A673 (cell line): ENCODE data around the gene MINDY4. TPM values are rescaled to one million over a fixed set of nuclear protein-coding genes. Genes with fewer than 3 reads are reported as not detected.
"Not testable (repeated sequence)": the region's sequence is repeated elsewhere in the genome, so short reads cannot be mapped to it uniquely, and the experiment has no call there.

Experiments
- BruUV-seq: library from RNA; stranded (reverse); fragments of 400-500 nt; replicated peaks from 2 replicates; lab custom pipeline; 2021; lab: Mats Ljungman, UMichigan
- CTCF ChIA-PET: fragments of 300-600 bp; sonication (Branson Sonifier 250); formaldehyde crosslinking; loops from one replicate; lab custom pipeline; 2022; ENCODE audit warnings: antibody characterized with exemption; lab: Charles Lee
- POLR2A ChIA-PET: fragments of 300-600 bp; sonication (Branson Sonifier 250); formaldehyde crosslinking; loops from one replicate; lab custom pipeline; 2022; ENCODE audit warnings: antibody characterized with exemption; ENCODE audit not compliant: low non-redundant PET; lab: Charles Lee
- DNase-seq: peaks from one replicate; pipeline ENCODE4 v3.0.0-alpha.2; 2015; ENCODE audit warnings: low spot score
- H3K27ac ChIP-seq: fragments of 200-600 bp; sonication (generic); 2 replicates; pipeline ENCODE4 v1.5.1; 2016; ENCODE audit warnings: mixed run types, low read depth, mild to moderate bottlenecking, mixed read lengths, antibody characterized with exemption, low read length; ENCODE audit not compliant: poor library complexity, severe bottlenecking
- H3K27me3 ChIP-seq: fragments of 200-600 bp; sonication (generic); replicated peaks from 2 replicates; pipeline ENCODE4 v1.6.1; 2017; ENCODE audit warnings: mixed run types, low read depth, mild to moderate bottlenecking, mixed read lengths, antibody characterized with exemption, low read length; ENCODE audit not compliant: insufficient read depth, poor library complexity
- H3K36me3 ChIP-seq: fragments of 200-600 bp; sonication (generic); 2 replicates; pipeline ENCODE4 v1.6.1; 2016; ENCODE audit warnings: mixed run types, mild to moderate bottlenecking, mixed read lengths, antibody characterized with exemption, low read length; ENCODE audit not compliant: insufficient read depth, poor library complexity, severe bottlenecking
- H3K4me1 ChIP-seq: fragments of 200-600 bp; sonication (generic); 2 replicates; pipeline ENCODE4 v1.6.1; 2017; ENCODE audit warnings: mixed run types, mild to moderate bottlenecking, mixed read lengths, antibody characterized with exemption, low read length; ENCODE audit not compliant: insufficient read depth, poor library complexity, severe bottlenecking
- H3K4me3 ChIP-seq: fragments of 200-600 bp; sonication (generic); 2 replicates; pipeline ENCODE4 v1.5.1; 2016; ENCODE audit warnings: low read depth, mixed run types, mild to moderate bottlenecking, mixed read lengths, low read length; ENCODE audit not compliant: poor library complexity, severe bottlenecking
- H3K9me3 ChIP-seq: fragments of 200-600 bp; sonication (generic); 2 replicates; pipeline ENCODE4 v1.6.1; 2016; ENCODE audit warnings: mixed run types, low read depth, mild to moderate bottlenecking, mixed read lengths, antibody characterized with exemption, low read length; ENCODE audit not compliant: poor library complexity, severe bottlenecking
- CTCF ChIP-seq: fragments of 300-800, 200-600 bp; sonication (generic); conservative IDR thresholded peaks from 2 replicates; pipeline ENCODE4 v1.5.1; 2017; ENCODE audit warnings: low read depth, mild to moderate bottlenecking, antibody characterized with exemption, low read length, moderate library complexity, mixed read lengths
- EZH2 ChIP-seq: fragments of 200-600 bp; sonication (generic); IDR thresholded peaks from 2 replicates; pipeline ENCODE4 v1.6.1; 2017; ENCODE audit warnings: borderline replicate concordance, low read depth, mild to moderate bottlenecking, mixed read lengths, antibody characterized with exemption, low read length; ENCODE audit not compliant: poor library complexity, severe bottlenecking
- intact Hi-C: fragments of 100-400 bp; cut with micrococcal nuclease; formaldehyde crosslinking; loops from one replicate; pipeline ENCODE4 v1.10.0; 2022; ENCODE audit not compliant: unreplicated experiment
- total RNA-seq: library from RNA; stranded (reverse); gene quantifications from 2 replicates; pipeline ENCODE4 v1.2.3, GENCODE V29; 2021

The MINDY4 gene
- total RNA-seq, 1 experiment from 2014 or later = 3.8 TPM

GRCh38 chr7:30831936-30832335 lies 60.7 kb downstream of the MINDY4 start:
- H3K4me3 ChIP-seq = no peak overlapping the region
- no peak overlapping the region for H3K27ac ChIP-seq
- no peaks in the 10 kb centered on the region for H3K36me3 ChIP-seq
- POLR2A ChIA-PET = no interaction called here
- no peaks in the 10 kb centered on the region for H3K4me1 ChIP-seq
- H3K9me3 ChIP-seq = no peaks in the 10 kb centered on the region
- DNase-seq = no peak
- intact Hi-C loops = no loop called here
- no TSS peak for BruUV-seq
- no peaks in the 10 kb centered on the region for H3K27me3 ChIP-seq
- CTCF ChIA-PET = no interaction called here
- TF ChIP-seq EZH2 = no peak
- TF ChIP-seq CTCF = no peak

GRCh38 chr7:30834017-30834674 lies 62.9 kb downstream of the MINDY4 start:
- CTCF ChIA-PET, H3K36me3 ChIP-seq, intact Hi-C loops, H3K27ac ChIP-seq, BruUV-seq, H3K9me3 ChIP-seq, H3K27me3 ChIP-seq, H3K4me3 ChIP-seq, H3K4me1 ChIP-seq, POLR2A ChIA-PET, DNase-seq: not testable (repeated sequence)

GRCh38 chr7:30835396-30835915 lies 64.2 kb downstream of the MINDY4 start:
- TF ChIP-seq EZH2 = no peak
- no peak for TF ChIP-seq CTCF
- Histone ChIP-seq H3K27me3 (no peaks in the 10 kb centered on the region), H3K36me3 (no peaks in the 10 kb centered on the region), H3K9me3 (no peaks in the 10 kb centered on the region), H3K4me3 (no peak overlapping the region), H3K27ac (no peak overlapping the region), H3K4me1 (no peaks in the 10 kb centered on the region)
- ChIA-PET POLR2A (no interaction called here), CTCF (no interaction called here)
- no TSS peak for BruUV-seq
- intact Hi-C loops = no loop called here
- DNase-seq = no peak

- no peaks in the 10 kb centered on the region for H3K36me3 ChIP-seq
- no peak for DNase-seq
Measured at GRCh38 chr7:30836991-30837390, 65.8 kb downstream of the MINDY4 start.

More at GRCh38 chr7:30836991-30837390, 65.8 kb downstream of the MINDY4 start:
- ChIA-PET POLR2A (no interaction called here), CTCF (no interaction called here)
- Histone ChIP-seq H3K4me3 (no peak overlapping the region), H3K9me3 (no peaks in the 10 kb centered on the region), H3K27me3 (no peaks in the 10 kb centered on the region), H3K27ac (no peak overlapping the region), H3K4me1 (no peaks in the 10 kb centered on the region)
- intact Hi-C loops = no loop called here
- no TSS peak for BruUV-seq
- TF ChIP-seq EZH2 = no peak
